ENCODE measurements around the gene APBB2.

DNA sequence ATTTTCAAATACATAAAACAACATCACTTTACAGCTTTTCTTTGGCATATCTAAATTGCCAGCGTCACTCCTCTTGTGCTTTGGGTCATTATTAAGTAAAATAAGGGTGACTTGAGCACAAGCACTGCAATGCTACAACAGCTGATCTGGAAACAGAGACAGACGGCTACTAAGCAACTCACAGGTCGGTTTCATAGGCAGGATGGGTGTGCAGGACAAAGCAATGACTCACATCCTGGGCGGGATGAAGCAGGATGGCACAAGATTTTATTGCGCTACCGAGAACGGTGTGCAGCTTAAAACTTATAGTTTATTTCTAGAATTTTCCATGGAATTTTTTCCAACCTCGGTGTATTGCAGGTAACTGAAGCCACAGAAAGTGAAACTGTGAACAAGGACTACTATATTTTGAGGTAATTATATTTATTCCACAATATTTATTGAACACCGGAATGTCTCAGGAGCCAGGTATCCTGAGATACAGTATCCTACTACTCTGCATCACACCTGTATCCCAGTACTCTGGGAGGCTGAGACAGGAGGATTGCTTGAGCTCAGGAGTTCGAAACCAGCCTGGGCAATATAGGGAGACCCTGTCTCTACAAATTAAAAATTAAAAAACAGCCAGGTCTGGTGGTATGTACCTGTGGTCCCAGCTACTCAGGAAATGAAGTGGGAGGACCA is 215.5 kb downstream of the APBB2 start:
- TF ChIP-seq, protein P1, sequence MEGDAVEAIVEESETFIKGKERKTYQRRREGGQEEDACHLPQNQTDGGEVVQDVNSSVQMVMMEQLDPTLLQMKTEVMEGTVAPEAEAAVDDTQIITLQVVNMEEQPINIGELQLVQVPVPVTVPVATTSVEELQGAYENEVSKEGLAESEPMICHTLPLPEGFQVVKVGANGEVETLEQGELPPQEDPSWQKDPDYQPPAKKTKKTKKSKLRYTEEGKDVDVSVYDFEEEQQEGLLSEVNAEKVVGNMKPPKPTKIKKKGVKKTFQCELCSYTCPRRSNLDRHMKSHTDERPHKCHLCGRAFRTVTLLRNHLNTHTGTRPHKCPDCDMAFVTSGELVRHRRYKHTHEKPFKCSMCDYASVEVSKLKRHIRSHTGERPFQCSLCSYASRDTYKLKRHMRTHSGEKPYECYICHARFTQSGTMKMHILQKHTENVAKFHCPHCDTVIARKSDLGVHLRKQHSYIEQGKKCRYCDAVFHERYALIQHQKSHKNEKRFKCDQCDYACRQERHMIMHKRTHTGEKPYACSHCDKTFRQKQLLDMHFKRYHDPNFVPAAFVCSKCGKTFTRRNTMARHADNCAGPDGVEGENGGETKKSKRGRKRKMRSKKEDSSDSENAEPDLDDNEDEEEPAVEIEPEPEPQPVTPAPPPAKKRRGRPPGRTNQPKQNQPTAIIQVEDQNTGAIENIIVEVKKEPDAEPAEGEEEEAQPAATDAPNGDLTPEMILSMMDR (IDR thresholded peaks at IDR 0.05; ENCODE audit: low read length) = no peak
- TF ChIP-seq EZH2 (IDR thresholded peaks at IDR 0.05; ENCODE audit: borderline replicate concordance, low read length) = no peak

Measured in OCI-LY1 (cell line).